ENCODE measurements around the gene SESTD1. TPM values are rescaled to one million over a fixed set of nuclear protein-coding genes. Genes with fewer than 3 reads are reported as not detected.

The SESTD1 gene
- polyA plus RNA-seq, 1 donor from 2014 or later = 39.5 TPM

DNA sequence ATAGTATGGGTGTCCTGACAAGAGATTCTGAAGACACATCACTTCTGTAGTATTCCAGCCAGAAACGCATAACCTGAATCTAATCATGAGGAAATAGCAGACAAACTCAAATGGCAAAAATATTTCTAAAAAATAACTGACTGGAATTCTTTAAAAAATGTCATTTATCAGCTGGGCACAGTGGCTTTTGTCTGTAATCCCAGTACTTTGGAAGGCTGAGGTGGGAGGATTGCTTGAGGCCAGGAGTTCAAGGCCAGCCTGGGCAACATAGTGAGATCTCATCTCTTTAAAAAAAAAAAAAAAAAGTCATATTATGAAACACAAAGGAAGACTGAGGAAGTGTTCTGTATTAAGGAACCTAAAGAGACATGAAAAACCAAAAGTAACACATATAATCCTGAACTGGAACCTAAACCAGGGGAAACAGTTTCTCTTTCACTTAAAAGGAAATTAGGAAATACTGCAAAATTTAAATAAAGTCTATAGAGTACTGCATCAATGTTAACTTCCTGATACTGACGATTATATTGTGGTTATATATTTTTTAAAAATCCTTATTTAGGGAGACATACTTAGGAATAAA, 29.9 kb downstream of the SESTD1 start:
- Histone ChIP-seq H3K27me3 (ENCODE audit: insufficient read depth, low read depth, low read length) (no peaks in the 10 kb centered on the region), H3K9me3 (ENCODE audit: low read length) (no peaks in the 10 kb centered on the region), H3K36me3 (ENCODE audit: insufficient read depth, low read length) (no peaks in the 10 kb centered on the region), H3K4me2 (ENCODE audit: low read length) (no peak overlapping the region), H3K79me2 (replicated peaks; ENCODE audit: insufficient read depth, low read length) (peaks cover 57% of the 10 kb centered on the region), H3F3A (ENCODE audit: insufficient read depth, low read length, poor library complexity, severe bottlenecking) (no peaks in the 10 kb centered on the region), H4K20me1 (ENCODE audit: insufficient read depth) (no peaks in the 10 kb centered on the region), H3K27ac (ENCODE audit: low read length) (no peak overlapping the region), H3K4me3 (ENCODE audit: low read length) (no peak overlapping the region), H3K9me2 (ENCODE audit: insufficient read depth, low read length) (no peaks in the 10 kb centered on the region), H2AFZ (ENCODE audit: low read depth, low read length) (no peak overlapping the region), H3K9ac (ENCODE audit: low read length) (no peak overlapping the region)
- TF ChIP-seq, protein P1, sequence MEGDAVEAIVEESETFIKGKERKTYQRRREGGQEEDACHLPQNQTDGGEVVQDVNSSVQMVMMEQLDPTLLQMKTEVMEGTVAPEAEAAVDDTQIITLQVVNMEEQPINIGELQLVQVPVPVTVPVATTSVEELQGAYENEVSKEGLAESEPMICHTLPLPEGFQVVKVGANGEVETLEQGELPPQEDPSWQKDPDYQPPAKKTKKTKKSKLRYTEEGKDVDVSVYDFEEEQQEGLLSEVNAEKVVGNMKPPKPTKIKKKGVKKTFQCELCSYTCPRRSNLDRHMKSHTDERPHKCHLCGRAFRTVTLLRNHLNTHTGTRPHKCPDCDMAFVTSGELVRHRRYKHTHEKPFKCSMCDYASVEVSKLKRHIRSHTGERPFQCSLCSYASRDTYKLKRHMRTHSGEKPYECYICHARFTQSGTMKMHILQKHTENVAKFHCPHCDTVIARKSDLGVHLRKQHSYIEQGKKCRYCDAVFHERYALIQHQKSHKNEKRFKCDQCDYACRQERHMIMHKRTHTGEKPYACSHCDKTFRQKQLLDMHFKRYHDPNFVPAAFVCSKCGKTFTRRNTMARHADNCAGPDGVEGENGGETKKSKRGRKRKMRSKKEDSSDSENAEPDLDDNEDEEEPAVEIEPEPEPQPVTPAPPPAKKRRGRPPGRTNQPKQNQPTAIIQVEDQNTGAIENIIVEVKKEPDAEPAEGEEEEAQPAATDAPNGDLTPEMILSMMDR (IDR thresholded peaks at IDR 0.05; ENCODE audit: poor library complexity, severe bottlenecking) = no peak
- TF ChIP-seq SMC3 (conservative IDR thresholded peaks at IDR 0.05; ENCODE audit: poor library complexity) (no peak), RAD21 (conservative IDR thresholded peaks at IDR 0.05) (no peak), POLR2AphosphoS5 (IDR thresholded peaks at IDR 0.05) (no peak), TAF1 (IDR thresholded peaks at IDR 0.05; ENCODE audit: low read depth) (no peak), EP300 (conservative IDR thresholded peaks at IDR 0.05; ENCODE audit: poor library complexity, severe bottlenecking) (no peak), REST (IDR thresholded peaks at IDR 0.05; ENCODE audit: borderline replicate concordance) (no peak), EZH2 (IDR thresholded peaks at IDR 0.05; ENCODE audit: borderline replicate concordance, insufficient read depth, low read length, poor library complexity, severe bottlenecking) (no peak), MXI1 (conservative IDR thresholded peaks at IDR 0.05; ENCODE audit: poor library complexity, severe bottlenecking) (no peak)

DNA sequence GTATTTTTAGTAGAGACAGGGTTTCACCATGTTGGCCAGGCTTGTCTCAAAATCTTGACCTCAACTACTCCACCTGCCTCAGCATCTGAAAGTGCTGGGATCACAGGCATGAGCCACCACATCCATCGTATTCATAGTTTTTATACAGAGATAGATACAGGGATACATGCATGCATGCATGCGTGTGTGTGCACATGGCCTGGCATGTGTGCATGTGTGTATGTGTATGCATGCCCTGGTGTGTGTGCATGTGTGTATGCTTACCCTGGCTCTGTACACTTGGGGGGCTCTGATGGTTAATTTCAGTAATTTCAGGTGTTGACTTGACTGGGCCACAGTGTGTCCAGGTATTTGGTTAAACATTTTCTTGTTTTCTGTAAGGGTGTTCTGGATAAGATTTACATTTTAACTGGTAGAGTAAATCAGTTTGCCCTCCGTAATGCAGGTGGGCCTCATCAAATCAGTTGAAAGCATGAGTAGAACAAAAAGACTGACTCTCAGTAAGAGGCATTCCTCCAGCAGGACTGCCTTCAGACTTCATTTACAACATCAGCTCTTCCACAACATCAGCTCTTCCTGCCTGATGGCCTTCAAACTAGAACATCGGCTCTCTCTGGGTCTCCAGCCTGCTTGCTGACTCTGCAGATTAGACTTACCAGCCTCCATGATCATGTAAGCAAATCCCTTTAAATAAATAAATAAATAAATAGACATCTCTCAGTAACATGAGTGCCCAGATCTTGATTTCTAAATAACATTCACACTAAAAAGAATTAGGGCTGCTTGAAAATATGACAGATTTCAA, 30.8 kb downstream of the SESTD1 start:
- Histone ChIP-seq H3K9me2 (ENCODE audit: insufficient read depth, low read length) (no peaks in the 10 kb centered on the region), H3F3A (ENCODE audit: insufficient read depth, low read length, poor library complexity, severe bottlenecking) (no peaks in the 10 kb centered on the region), H3K27me3 (ENCODE audit: insufficient read depth, low read depth, low read length) (no peaks in the 10 kb centered on the region), H2AFZ (ENCODE audit: low read depth, low read length) (no peak overlapping the region), H3K4me2 (ENCODE audit: low read length) (no peak overlapping the region), H4K20me1 (ENCODE audit: insufficient read depth) (no peaks in the 10 kb centered on the region), H3K9me3 (ENCODE audit: low read length) (no peaks in the 10 kb centered on the region), H3K79me2 (replicated peaks; ENCODE audit: insufficient read depth, low read length) (peaks cover 60% of the 10 kb centered on the region), H3K27ac (ENCODE audit: low read length) (no peak overlapping the region), H3K4me3 (ENCODE audit: low read length) (no peak overlapping the region), H3K9ac (ENCODE audit: low read length) (no peak overlapping the region), H3K36me3 (ENCODE audit: insufficient read depth, low read length) (no peaks in the 10 kb centered on the region)
- no peak for TF ChIP-seq EP300 (conservative IDR thresholded peaks at IDR 0.05; ENCODE audit: poor library complexity, severe bottlenecking)

Measured in neural cell (in vitro differentiated cells).